ENCODE data around the gene ANKRD1.

ANKRD1 gene

DNA sequence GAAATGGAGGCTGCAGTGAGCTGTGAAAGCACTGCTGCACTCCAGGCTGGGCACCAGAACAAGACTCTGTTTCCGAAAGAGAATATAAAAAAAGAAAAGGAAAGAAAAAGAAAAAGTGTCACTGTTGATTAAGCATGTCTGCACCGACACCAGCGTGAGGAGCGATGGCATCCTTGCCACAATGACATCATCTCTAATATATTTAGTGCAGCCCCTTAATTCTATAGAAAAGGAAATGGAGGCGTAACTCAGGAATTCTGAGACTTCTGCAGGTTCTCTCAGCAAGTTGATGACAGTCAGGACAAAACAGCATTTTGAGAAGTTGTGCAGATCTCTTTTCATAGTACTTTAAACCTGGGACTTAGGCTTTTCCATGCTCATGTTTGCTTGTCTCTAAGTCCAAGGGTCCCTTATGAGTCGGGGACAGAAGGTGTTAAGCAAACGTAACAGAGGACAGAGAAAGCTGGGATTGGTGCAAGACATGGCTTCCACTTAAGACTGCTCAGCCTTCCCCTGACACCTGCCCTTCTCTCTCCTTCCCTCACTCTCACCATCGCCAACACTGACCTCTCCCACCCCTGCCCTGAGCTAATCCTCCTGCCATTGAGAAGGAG lies 16.9 kb upstream of the ANKRD1 start:
- ChIA-PET POLR2A (ENCODE audit: low non-redundant PET) (no interaction called here), CTCF (interaction anchor here (0.6 to 1.3 kb wide), 2 partner anchors 68 to 486 kb away, joined by 3 to 4 read pairs; no protein-coding TSS in a partner anchor)
- TF ChIP-seq CTCF (conservative IDR thresholded peaks at IDR 0.05; ENCODE audit: low read depth) = no peak
- no peak for DNase-seq (ENCODE audit: low spot score)
- no peak overlapping the region for H3K27ac ChIP-seq

DNA sequence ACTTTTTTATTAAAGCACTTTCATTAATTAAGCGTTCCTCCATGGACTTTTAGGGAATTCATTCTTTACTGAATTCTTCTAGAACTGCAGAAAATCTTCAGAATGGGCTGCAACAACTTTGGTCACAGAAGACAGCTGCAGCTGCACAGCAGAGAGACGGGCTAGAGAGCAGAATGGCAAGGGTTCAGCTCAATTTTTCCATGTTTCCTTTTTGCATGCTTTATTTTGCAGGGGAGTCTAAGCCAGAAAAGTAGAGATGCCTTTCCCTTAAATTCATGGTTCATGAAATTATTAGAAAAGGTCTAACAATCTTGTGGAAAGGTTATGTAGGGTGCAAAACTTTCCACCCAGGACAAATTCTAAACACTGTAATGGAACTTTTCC lies 15.4 kb upstream of the ANKRD1 start:
- ChIA-PET POLR2A (ENCODE audit: low non-redundant PET) (no interaction called here), CTCF (no interaction called here)
- no peak for TF ChIP-seq CTCF (conservative IDR thresholded peaks at IDR 0.05; ENCODE audit: low read depth)
- no peak for DNase-seq (ENCODE audit: low spot score)
- no peak overlapping the region for H3K27ac ChIP-seq

DNA sequence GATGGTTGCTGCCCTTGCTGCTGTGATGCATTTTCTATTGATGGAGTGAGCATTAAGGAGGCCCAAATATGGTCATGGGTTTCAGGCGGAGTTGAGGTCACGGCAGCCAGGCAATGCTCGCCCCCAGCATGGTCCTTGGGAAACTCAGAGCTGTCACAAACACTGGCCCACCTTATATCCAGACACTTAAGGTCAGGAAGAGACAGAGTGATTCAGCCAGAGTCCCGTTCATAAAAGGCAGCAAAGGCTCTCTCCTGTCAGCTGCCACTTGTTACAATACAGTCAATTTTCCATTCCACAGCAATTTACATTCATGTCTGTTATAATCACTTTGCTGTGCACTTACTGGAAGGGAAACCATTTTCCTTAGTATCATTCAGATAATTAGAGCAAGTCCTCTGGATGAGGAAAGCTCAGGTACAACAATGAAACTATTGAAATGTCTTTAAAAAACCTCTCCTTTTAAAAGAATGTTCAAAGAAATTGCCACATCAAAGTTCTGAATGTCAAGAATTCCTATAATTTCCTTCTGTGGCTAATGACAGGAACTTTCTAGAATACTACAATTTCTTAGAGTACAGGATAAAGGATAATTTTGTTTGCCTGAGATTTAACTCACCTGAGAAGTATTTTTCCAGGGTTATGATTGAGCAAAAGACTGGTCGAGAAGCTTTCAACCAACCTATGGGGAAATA lies 14.8 kb upstream of the ANKRD1 start:
- no peak for TF ChIP-seq CTCF (conservative IDR thresholded peaks at IDR 0.05; ENCODE audit: low read depth)
- ChIA-PET CTCF (no interaction called here), POLR2A (ENCODE audit: low non-redundant PET) (no interaction called here)
- no peak overlapping the region for H3K27ac ChIP-seq
- no peak for DNase-seq (ENCODE audit: low spot score)

- H3K27ac ChIP-seq = no peak overlapping the region
- no peak for DNase-seq (ENCODE audit: low spot score)
- POLR2A ChIA-PET (ENCODE audit: low non-redundant PET) = no interaction called here
- CTCF ChIA-PET = interaction anchor here (0.6 kb wide), 1 partner anchor 346 kb away, joined by 8 read pairs; no protein-coding TSS in a partner anchor
- no peak for TF ChIP-seq CTCF (conservative IDR thresholded peaks at IDR 0.05; ENCODE audit: low read depth)
Measured at GRCh38 chr10:90930971-90931871, 10.3 kb upstream of the ANKRD1 start.

DNA sequence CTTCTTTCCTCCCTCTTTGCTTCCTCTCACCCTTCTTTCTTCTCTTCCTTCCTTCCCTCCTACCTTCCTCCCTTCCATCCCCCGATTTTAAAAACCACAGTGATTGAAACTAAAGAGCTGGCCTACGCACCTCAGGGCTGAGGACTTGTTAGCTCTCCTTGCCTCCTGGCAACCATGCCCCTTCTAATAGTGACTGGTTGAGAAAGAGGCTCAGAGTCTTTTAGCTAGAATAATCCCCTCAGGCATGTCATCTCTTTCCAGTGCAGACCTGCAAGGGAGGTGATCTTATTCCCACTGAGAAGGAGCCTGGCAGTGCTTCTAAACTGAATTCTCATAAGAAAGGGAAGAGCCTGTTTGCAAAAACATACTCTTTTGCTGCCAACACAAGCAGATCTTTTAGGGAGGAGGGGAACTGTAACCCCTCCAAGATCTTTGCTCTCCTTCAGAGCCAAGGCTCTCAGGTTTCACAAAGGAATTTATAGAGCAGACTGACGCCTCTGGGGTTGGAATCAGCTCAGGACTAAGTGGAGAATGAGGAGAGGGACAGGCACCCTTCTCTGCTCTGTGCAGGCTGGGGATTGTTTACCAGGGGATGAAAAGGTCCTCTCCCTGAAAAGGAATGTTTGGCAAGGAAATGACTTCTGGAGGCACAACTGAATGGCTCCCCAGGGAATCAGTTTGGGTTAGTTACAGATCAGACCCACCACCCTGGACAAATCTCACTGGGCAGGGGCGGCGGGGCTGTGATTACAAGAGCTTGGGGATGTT lies 9.4 kb upstream of the ANKRD1 start:
- CTCF ChIA-PET = interaction anchor here (0.5 to 0.7 kb wide), 4 partner anchors 19 to 1550 kb away, joined by 3 to 8 read pairs (median 4); no protein-coding TSS in a partner anchor
- DNase-seq (ENCODE audit: low spot score) = no peak
- no peak overlapping the region for H3K27ac ChIP-seq
- POLR2A ChIA-PET (ENCODE audit: low non-redundant PET) = no interaction called here
- TF ChIP-seq CTCF (conservative IDR thresholded peaks at IDR 0.05; ENCODE audit: low read depth) = no peak

GRCh38 chr10:90929179-90929578 lies 8.3 kb upstream of the ANKRD1 start:
- no peak for TF ChIP-seq CTCF (conservative IDR thresholded peaks at IDR 0.05; ENCODE audit: low read depth)
- H3K27ac ChIP-seq = no peak overlapping the region
- POLR2A ChIA-PET (ENCODE audit: low non-redundant PET) = no interaction called here
- CTCF ChIA-PET = interaction anchor here (0.7 kb wide), 1 partner anchor 18 kb away, joined by 3 read pairs; no protein-coding TSS in a partner anchor
- DNase-seq (ENCODE audit: low spot score) = no peak

Data from RWPE1 (cell line).